HEK293T (cell line): ENCODE measurements around the gene FAM124A.

Experiments
- CTCF ChIA-PET: fragments of 350-600 bp; formaldehyde crosslinking; extraction: SDS; loops from one replicate; lab custom pipeline; 2021; ENCODE audit warnings: antibody characterized with exemption, inconsistent platforms; lab: Yijun Ruan, JAX
- POLR2A ChIA-PET: fragments of 350-600 bp; formaldehyde crosslinking; extraction: SDS; loops from one replicate; lab custom pipeline; 2020; ENCODE audit warnings: antibody characterized with exemption, inconsistent platforms; lab: Yijun Ruan, JAX
- DNase-seq: peaks from one replicate; pipeline ENCODE4 v3.0.0; 2012; ENCODE audit warnings: mixed read lengths; ENCODE audit errors: extremely low spot score
- ARNT ChIP-seq: fragments of 450-650 bp; IDR thresholded peaks from 2 replicates; pipeline ENCODE4 v1.6.1; 2017; ENCODE audit warnings: mild to moderate bottlenecking
- BHLHE40 ChIP-seq: fragments of 450-650 bp; IDR thresholded peaks from 2 replicates; pipeline ENCODE4 v1.6.1; 2016; ENCODE audit warnings: mild to moderate bottlenecking, moderate library complexity, borderline replicate concordance
- CTBP1 ChIP-seq: fragments of 450-650 bp; IDR thresholded peaks from 2 replicates; pipeline ENCODE4 v1.6.1; 2016; ENCODE audit warnings: borderline replicate concordance
- ELF4 ChIP-seq: fragments of 450-650 bp; IDR thresholded peaks from 2 replicates; pipeline ENCODE4 v1.6.1; 2017; ENCODE audit warnings: antibody characterized with exemption
- FOXA1 ChIP-seq: fragments of 450-650 bp; IDR thresholded peaks from 2 replicates; pipeline ENCODE4 v1.6.1; 2016; ENCODE audit warnings: mild to moderate bottlenecking
- FOXK2 ChIP-seq: fragments of 450-650 bp; IDR thresholded peaks from 2 replicates; pipeline ENCODE4 v1.6.1; 2016; ENCODE audit warnings: mild to moderate bottlenecking
- FOXM1 ChIP-seq: fragments of 450-650 bp; IDR thresholded peaks from 2 replicates; pipeline ENCODE4 v1.6.1; 2017; ENCODE audit warnings: mild to moderate bottlenecking, borderline replicate concordance
- HDGF ChIP-seq: fragments of 450-650 bp; IDR thresholded peaks from 2 replicates; pipeline ENCODE4 v1.6.1; 2017; ENCODE audit warnings: antibody characterized with exemption, borderline replicate concordance
- L3MBTL2 ChIP-seq: fragments of 450-650 bp; conservative IDR thresholded peaks from 2 replicates; pipeline ENCODE4 v1.6.1; 2016; ENCODE audit warnings: mild to moderate bottlenecking
- LEF1 ChIP-seq: fragments of 450-650 bp; IDR thresholded peaks from 2 replicates; pipeline ENCODE4 v1.6.1; 2017; ENCODE audit warnings: mild to moderate bottlenecking, borderline replicate concordance
- NFRKB ChIP-seq: fragments of 450-650 bp; IDR thresholded peaks from 2 replicates; pipeline ENCODE4 v1.6.1; 2016; ENCODE audit warnings: mild to moderate bottlenecking, moderate library complexity
- PKNOX1 ChIP-seq: fragments of 450-650 bp; IDR thresholded peaks from 2 replicates; pipeline ENCODE4 v1.6.1; 2016
- SP1 ChIP-seq: fragments of 450-650 bp; IDR thresholded peaks from 2 replicates; pipeline ENCODE4 v1.6.1; 2017
- SUZ12 ChIP-seq: fragments of 450-650 bp; IDR thresholded peaks from 2 replicates; pipeline ENCODE4 v1.6.1; 2016; ENCODE audit warnings: mild to moderate bottlenecking
- TARDBP ChIP-seq: fragments of 450-650 bp; IDR thresholded peaks from 2 replicates; pipeline ENCODE4 v1.6.1; 2016
- ZNF384 ChIP-seq: fragments of 450-650 bp; IDR thresholded peaks from 2 replicates; pipeline ENCODE4 v1.6.1; 2016

The FAM124A gene

GRCh38 chr13:51229101-51229719, 7.0 kb downstream of the FAM124A start:
- ChIA-PET POLR2A (no interaction called here), CTCF (no interaction called here)
- TF ChIP-seq L3MBTL2 (no peak), FOXK2 (no peak), FOXM1 (no peak)
- DNase-seq: no peak

GRCh38 chr13:51229731-51230130, 7.5 kb downstream of the FAM124A start:
- no peak for DNase-seq
- CTCF ChIA-PET: interaction anchor here (0.6 kb wide), 1 partner anchor 25 kb away, joined by 3 read pairs; no protein-coding TSS in a partner anchor
- POLR2A ChIA-PET: no interaction called here
- TF ChIP-seq HDGF: no peak
- TF ChIP-seq SP1: no peak
- no peak for TF ChIP-seq ZNF384
- no peak for TF ChIP-seq ARNT
- no peak for TF ChIP-seq FOXA1
- TF ChIP-seq CTBP1: no peak
- no peak for TF ChIP-seq ELF4
- TF ChIP-seq BHLHE40: no peak
- no peak for TF ChIP-seq NFRKB
- TF ChIP-seq TARDBP: no peak
- no peak for TF ChIP-seq PKNOX1
- no peak for TF ChIP-seq LEF1
- TF ChIP-seq SUZ12: no peak
- TF ChIP-seq L3MBTL2: no peak
- no peak for TF ChIP-seq FOXK2
- TF ChIP-seq FOXM1: no peak

- POLR2A ChIA-PET: no interaction called here
- no peak for DNase-seq
- TF ChIP-seq NFRKB (no peak), FOXA1 (no peak), ZNF384 (no peak), BHLHE40 (no peak), ARNT (no peak), L3MBTL2 (no peak), ELF4 (no peak), LEF1 (no peak), SUZ12 (no peak), TARDBP (no peak), HDGF (no peak), PKNOX1 (no peak), FOXM1 (no peak), SP1 (no peak), FOXK2 (no peak), CTBP1 (no peak)
- CTCF ChIA-PET: interaction anchor here (0.6 kb wide), 1 partner anchor 24 kb away, joined by 3 read pairs; no protein-coding TSS in a partner anchor
Measured at GRCh38 chr13:51230477-51231105, 8.4 kb downstream of the FAM124A start.

- ChIA-PET POLR2A (no interaction called here), CTCF (no interaction called here)
- no peak for DNase-seq
- TF ChIP-seq SP1 (no peak), L3MBTL2 (no peak), TARDBP (no peak), ELF4 (no peak), ARNT (no peak), LEF1 (no peak), FOXM1 (no peak), HDGF (no peak), CTBP1 (no peak), PKNOX1 (no peak), FOXK2 (no peak), BHLHE40 (no peak), SUZ12 (no peak), FOXA1 (no peak), NFRKB (no peak), ZNF384 (no peak)
Measured at GRCh38 chr13:51231456-51231855, 9.3 kb downstream of the FAM124A start.

- POLR2A ChIA-PET: no interaction called here
- no peak for TF ChIP-seq ELF4
- TF ChIP-seq ARNT: no peak
- no peak for TF ChIP-seq FOXA1
- CTCF ChIA-PET: no interaction called here
- no peak for DNase-seq
Measured at GRCh38 chr13:51232328-51232727, 10.1 kb downstream of the FAM124A start.

GRCh38 chr13:51233117-51233826, 11.1 kb downstream of the FAM124A start:
- POLR2A ChIA-PET: no interaction called here
- no peak for TF ChIP-seq FOXA1
- no peak for TF ChIP-seq CTBP1
- TF ChIP-seq NFRKB: no peak
- TF ChIP-seq HDGF: no peak
- no peak for TF ChIP-seq SP1
- TF ChIP-seq BHLHE40: no peak
- no peak for DNase-seq
- CTCF ChIA-PET: no interaction called here
